ENCODE measurements around the gene NUP210L. TPM values are rescaled to one million over a fixed set of nuclear protein-coding genes. Genes with fewer than 3 reads are reported as not detected.

Gene NUP210L
- total and polyA plus RNA-seq, 2 donors from 2014 or later, result 0.06 TPM; not detected in 1

DNA sequence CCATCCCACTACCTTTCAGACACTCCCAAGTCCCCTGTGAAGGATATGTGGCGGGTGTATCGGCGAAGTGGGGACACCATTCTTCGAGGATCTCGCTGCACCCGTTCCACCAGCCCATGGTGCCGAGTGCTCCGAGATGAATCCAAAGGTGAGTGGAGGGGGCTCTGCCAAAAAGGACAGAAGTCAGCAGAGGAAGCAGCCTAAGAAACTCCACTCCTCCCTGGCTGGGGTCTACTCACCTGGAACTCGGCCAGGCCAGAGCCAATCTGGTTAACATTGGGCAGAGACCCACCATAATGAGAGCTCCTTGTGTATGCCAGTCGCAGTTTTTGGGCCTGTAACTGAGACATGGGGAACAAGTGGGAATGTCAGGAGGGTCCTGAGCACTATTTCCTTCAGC is 200.0 kb downstream of the NUP210L start:
- DNase-seq (peak in 1 of 5 donors; percentile 56), FAIRE-seq (no peak)
- Histone ChIP-seq H3K9ac (ENCODE audit: low read length in 3 of 3) (no peak overlapping the region), H3K27me3 (ENCODE audit: control insufficient read depth, insufficient read depth, low read length) (no peaks in the 10 kb centered on the region), H3K36me3 (ENCODE audit: control insufficient read depth in 2 of 3, insufficient read depth in 3 of 3, low read length in 3 of 3) (peaks cover 0 to 33% (median 22%) of the 10 kb centered on the region in 3 donors), H3K4me3 (ENCODE audit: low read length in 3 of 3) (no peak overlapping the region), H3K27ac (ENCODE audit: low read depth in 2 of 2, low read length in 2 of 2) (no peak overlapping the region), H3K9me3 (ENCODE audit: control insufficient read depth in 2 of 3, insufficient read depth in 1 of 3, low read length in 3 of 3) (no peaks in the 10 kb centered on the region), H3K4me1 (ENCODE audit: control insufficient read depth in 2 of 3, insufficient read depth in 2 of 3, low read depth in 1 of 3, low read length in 3 of 3) (peaks cover 0 to 20% (median 14%) of the 10 kb centered on the region in 3 donors)
- intact Hi-C loops (cut with DNase I), result no loop called here
- TF ChIP-seq, protein P1, sequence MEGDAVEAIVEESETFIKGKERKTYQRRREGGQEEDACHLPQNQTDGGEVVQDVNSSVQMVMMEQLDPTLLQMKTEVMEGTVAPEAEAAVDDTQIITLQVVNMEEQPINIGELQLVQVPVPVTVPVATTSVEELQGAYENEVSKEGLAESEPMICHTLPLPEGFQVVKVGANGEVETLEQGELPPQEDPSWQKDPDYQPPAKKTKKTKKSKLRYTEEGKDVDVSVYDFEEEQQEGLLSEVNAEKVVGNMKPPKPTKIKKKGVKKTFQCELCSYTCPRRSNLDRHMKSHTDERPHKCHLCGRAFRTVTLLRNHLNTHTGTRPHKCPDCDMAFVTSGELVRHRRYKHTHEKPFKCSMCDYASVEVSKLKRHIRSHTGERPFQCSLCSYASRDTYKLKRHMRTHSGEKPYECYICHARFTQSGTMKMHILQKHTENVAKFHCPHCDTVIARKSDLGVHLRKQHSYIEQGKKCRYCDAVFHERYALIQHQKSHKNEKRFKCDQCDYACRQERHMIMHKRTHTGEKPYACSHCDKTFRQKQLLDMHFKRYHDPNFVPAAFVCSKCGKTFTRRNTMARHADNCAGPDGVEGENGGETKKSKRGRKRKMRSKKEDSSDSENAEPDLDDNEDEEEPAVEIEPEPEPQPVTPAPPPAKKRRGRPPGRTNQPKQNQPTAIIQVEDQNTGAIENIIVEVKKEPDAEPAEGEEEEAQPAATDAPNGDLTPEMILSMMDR (IDR thresholded peaks at IDR 0.05; ENCODE audit: borderline replicate concordance, extremely low read depth, insufficient read depth), result no peak

- H3K9ac ChIP-seq (ENCODE audit: low read length in 3 of 3), result no peak overlapping the region
- DNase-seq (peak in 1 of 5 donors; percentile 14), FAIRE-seq (no peak)
- no peaks in the 10 kb centered on the region for H3K27me3 ChIP-seq (ENCODE audit: control insufficient read depth, insufficient read depth, low read length)
- TF ChIP-seq, protein P1 (IDR thresholded peaks at IDR 0.05; ENCODE audit: borderline replicate concordance, extremely low read depth, insufficient read depth), result no peak
- no peaks in the 10 kb centered on the region for H3K9me3 ChIP-seq (ENCODE audit: control insufficient read depth in 2 of 3, insufficient read depth in 1 of 3, low read length in 3 of 3)
- no peak overlapping the region for H3K4me3 ChIP-seq (ENCODE audit: low read length in 3 of 3)
- intact Hi-C loops (cut with DNase I), result no loop called here
- peaks cover 0 to 38% (median 22%) of the 10 kb centered on the region in 3 donors for H3K36me3 ChIP-seq (ENCODE audit: control insufficient read depth in 2 of 3, insufficient read depth in 3 of 3, low read length in 3 of 3)
- peaks cover 0 to 18% (median 14%) of the 10 kb centered on the region in 3 donors for H3K4me1 ChIP-seq (ENCODE audit: control insufficient read depth in 2 of 3, insufficient read depth in 2 of 3, low read depth in 1 of 3, low read length in 3 of 3)
- H3K27ac ChIP-seq (ENCODE audit: low read depth in 2 of 2, low read length in 2 of 2), result no peak overlapping the region
These were observed 201.0 kb downstream of the NUP210L start for GRCh38 chr1:153953859-153954365.

DNA sequence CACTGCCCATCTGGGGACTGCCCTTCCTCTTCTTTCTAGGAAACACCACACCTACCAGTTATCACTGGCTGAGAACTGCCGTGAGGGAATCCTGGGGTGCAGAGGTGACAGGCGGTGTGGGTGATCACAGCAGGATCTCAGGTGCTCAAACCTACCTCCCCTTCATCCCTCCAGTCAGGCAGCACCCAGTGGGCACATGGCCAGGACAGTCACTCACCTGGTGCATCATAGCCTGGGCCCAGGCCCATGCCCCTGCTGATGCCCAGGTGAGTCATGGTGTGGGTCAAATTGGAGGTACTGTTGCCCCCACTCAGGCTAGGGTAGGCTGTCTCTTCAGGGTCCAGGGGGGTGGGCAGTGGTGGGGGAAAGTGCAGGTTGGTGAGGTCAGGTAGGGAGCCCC is 203.1 kb downstream of the NUP210L start:
- FAIRE-seq (no peak), DNase-seq (peak in 1 of 5 donors; percentile 45)
- Histone ChIP-seq H3K27me3 (ENCODE audit: control insufficient read depth, insufficient read depth, low read length) (no peaks in the 10 kb centered on the region), H3K4me3 (ENCODE audit: low read length in 3 of 3) (no peak overlapping the region), H3K36me3 (ENCODE audit: control insufficient read depth in 2 of 3, insufficient read depth in 3 of 3, low read length in 3 of 3) (peaks cover 0 to 41% (median 25%) of the 10 kb centered on the region in 3 donors), H3K9me3 (ENCODE audit: control insufficient read depth in 2 of 3, insufficient read depth in 1 of 3, low read length in 3 of 3) (no peaks in the 10 kb centered on the region), H3K4me1 (ENCODE audit: control insufficient read depth in 2 of 3, insufficient read depth in 2 of 3, low read depth in 1 of 3, low read length in 3 of 3) (peaks cover 0 to 9% (median 8%) of the 10 kb centered on the region in 3 donors), H3K27ac (ENCODE audit: low read depth in 2 of 2, low read length in 2 of 2) (no peak overlapping the region), H3K9ac (ENCODE audit: low read length in 3 of 3) (no peak overlapping the region)
- TF ChIP-seq, protein P1 (IDR thresholded peaks at IDR 0.05; ENCODE audit: borderline replicate concordance, extremely low read depth, insufficient read depth), result no peak
- intact Hi-C loops (cut with DNase I), result no loop called here

DNA sequence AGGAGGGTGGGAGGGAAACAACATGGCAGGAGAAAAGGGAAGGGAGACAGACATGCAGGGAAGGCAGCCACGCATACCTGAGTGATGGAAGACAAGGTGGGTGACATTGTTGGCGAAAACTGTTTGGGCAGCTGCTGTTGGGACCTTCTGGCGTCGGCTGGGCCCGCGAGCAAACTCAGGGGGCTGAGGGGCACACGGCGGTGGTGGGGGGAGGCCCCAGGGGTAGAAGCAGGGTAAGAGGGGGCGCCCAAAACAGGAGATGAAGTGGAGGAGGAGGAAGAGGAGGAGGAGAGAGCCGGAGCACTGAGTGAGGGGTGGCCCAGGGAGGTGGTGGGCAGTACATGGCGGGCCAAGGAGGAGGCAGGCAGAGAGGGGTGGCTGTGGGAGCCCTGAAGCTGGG is 203.7 kb downstream of the NUP210L start:
- Histone ChIP-seq H3K27ac (ENCODE audit: low read depth in 2 of 2, low read length in 2 of 2) (no peak overlapping the region), H3K27me3 (ENCODE audit: control insufficient read depth, insufficient read depth, low read length) (no peaks in the 10 kb centered on the region), H3K36me3 (ENCODE audit: control insufficient read depth in 2 of 3, insufficient read depth in 3 of 3, low read length in 3 of 3) (peaks cover 0 to 41% (median 25%) of the 10 kb centered on the region in 3 donors), H3K9me3 (ENCODE audit: control insufficient read depth in 2 of 3, insufficient read depth in 1 of 3, low read length in 3 of 3) (no peaks in the 10 kb centered on the region), H3K4me3 (ENCODE audit: low read length in 3 of 3) (no peak overlapping the region), H3K4me1 (ENCODE audit: control insufficient read depth in 2 of 3, insufficient read depth in 2 of 3, low read depth in 1 of 3, low read length in 3 of 3) (peaks cover 0 to 6% (median 4%) of the 10 kb centered on the region in 3 donors), H3K9ac (ENCODE audit: low read length in 3 of 3) (no peak overlapping the region)
- intact Hi-C loops (cut with DNase I), result no loop called here
- TF ChIP-seq, protein P1 (IDR thresholded peaks at IDR 0.05; ENCODE audit: borderline replicate concordance, extremely low read depth, insufficient read depth), result no peak
- FAIRE-seq (no peak), DNase-seq (peak in 1 of 5 donors; percentile 35)
